Progenitor cell of endocrine pancreas (in vitro differentiated cells): Measurements from ENCODE around the gene ERICH4. TPM values are rescaled to one million over a fixed set of nuclear protein-coding genes. Genes with fewer than 3 reads are reported as not detected.

ENCODE experiments used
- DNase-seq: peaks from one replicate; pipeline ENCODE4 v3.0.0; 2021; ENCODE audit warnings: low spot score; ENCODE audit not compliant: unreplicated experiment
- H3K27ac Mint-ChIP-seq: 2 replicates; pipeline ENCODE4 v1.8.0; 2021; ENCODE audit warnings: mild to moderate bottlenecking, moderate library complexity, mixed read lengths
- H3K27me3 Mint-ChIP-seq: 2 replicates; pipeline ENCODE4 v1.8.0; 2021; ENCODE audit warnings: mixed read lengths
- H3K36me3 Mint-ChIP-seq: 2 replicates; pipeline ENCODE4 v1.8.0; 2022; ENCODE audit warnings: mixed read lengths; ENCODE audit not compliant: insufficient read depth
- H3K4me1 Mint-ChIP-seq: 2 replicates; pipeline ENCODE4 v1.8.0; 2021; ENCODE audit warnings: low read depth, mixed read lengths
- H3K4me3 Mint-ChIP-seq: 2 replicates; pipeline ENCODE4 v1.8.0; 2021; ENCODE audit warnings: low read depth, mild to moderate bottlenecking, moderate library complexity, mixed read lengths
- H3K9me3 Mint-ChIP-seq: 2 replicates; pipeline ENCODE4 v1.8.0; 2021; ENCODE audit warnings: low read depth, mixed read lengths
- CTCF ChIP-seq: fragments of 200-600 bp; sonication (generic); IDR thresholded peaks from one replicate; pipeline ENCODE4 v1.5.0; 2021; ENCODE audit warnings: antibody characterized with exemption, mild to moderate bottlenecking; ENCODE audit not compliant: unreplicated experiment
- total RNA-seq: library from RNA; stranded (reverse); gene quantifications from 2 replicates; pipeline ENCODE4 v1.2.1, GENCODE V29; 2021

Gene ERICH4
- total RNA-seq, 1 donor from 2014 or later = not detected

GRCh38 chr19:41426952-41427646 is 15.9 kb upstream of the ERICH4 start, which contains the start of gene B3GNT8:
B3GNT8 (minus strand) TSS chr19:41427374; CDS start chr19:41426778, 596 bp downstream.
- Mint-ChIP-seq H3K27ac (peak within 1 kb of the TSS; percentile 97), H3K36me3 (peaks cover 4% of the 10 kb centered on the region), H3K9me3 (no peaks in the 10 kb centered on the region), H3K4me1 (peaks cover 10% of the 10 kb centered on the region), H3K27me3 (no peaks in the 10 kb centered on the region), H3K4me3 (peak within 1 kb of the TSS; percentile 85)
- TF ChIP-seq CTCF = no peak
- DNase-seq = peak; percentile 70

GRCh38 chr19:41427647-41428480 is 15.1 kb upstream of the ERICH4 start:
- no peak for DNase-seq
- Mint-ChIP-seq H3K4me3 (peak overlapping the region; percentile 59), H3K27me3 (no peaks in the 10 kb centered on the region), H3K9me3 (no peaks in the 10 kb centered on the region), H3K4me1 (peaks cover 10% of the 10 kb centered on the region), H3K27ac (peak overlapping the region; percentile 37), H3K36me3 (peaks cover 3% of the 10 kb centered on the region)
- TF ChIP-seq CTCF = no peak

- Mint-ChIP-seq H3K36me3 (peaks cover 3% of the 10 kb centered on the region), H3K4me3 (no peak overlapping the region), H3K9me3 (no peaks in the 10 kb centered on the region), H3K27me3 (no peaks in the 10 kb centered on the region), H3K27ac (no peak overlapping the region), H3K4me1 (peaks cover 10% of the 10 kb centered on the region)
- no peak for DNase-seq
- no peak for TF ChIP-seq CTCF
These were observed 14.5 kb upstream of the ERICH4 start for GRCh38 chr19:41428481-41428859.

- Mint-ChIP-seq H3K27ac (no peak overlapping the region), H3K27me3 (no peaks in the 10 kb centered on the region), H3K9me3 (no peaks in the 10 kb centered on the region), H3K4me3 (no peak overlapping the region), H3K4me1 (peaks cover 10% of the 10 kb centered on the region), H3K36me3 (peaks cover 3% of the 10 kb centered on the region)
- no peak for DNase-seq
- TF ChIP-seq CTCF = no peak
These were observed 12.0 kb upstream of the ERICH4 start for GRCh38 chr19:41430922-41431321.

GRCh38 chr19:41431426-41432386 is 11.2 kb upstream of the ERICH4 start:
- Mint-ChIP-seq H3K9me3 (no peaks in the 10 kb centered on the region), H3K4me1 (peaks cover 10% of the 10 kb centered on the region), H3K4me3 (no peak overlapping the region), H3K27me3 (no peaks in the 10 kb centered on the region), H3K27ac (no peak overlapping the region), H3K36me3 (peaks cover 3% of the 10 kb centered on the region)
- no peak for DNase-seq
- peak; percentile 24 for TF ChIP-seq CTCF
